ENCODE results near the gene C11orf97. TPM values are rescaled to one million over a fixed set of nuclear protein-coding genes. Genes with fewer than 3 reads are reported as not detected.

Gene C11orf97
- total and polyA plus RNA-seq, 2 experiments from 2014 or later, result not detected

GRCh38 chr11:94472916-94473799, 39.1 kb upstream of the C11orf97 start:
- ATAC-seq (peak; percentile 52), DNase-seq (ENCODE audit: low spot score) (peak; percentile 53)
- H3F3A ChIP-seq (replicated peaks; ENCODE audit: low read depth), result no peaks in the 10 kb centered on the region
- peak overlapping the region; percentile 56 for H3K27ac ChIP-seq (ENCODE audit: low read depth)
- H3K27me3 Mint-ChIP-seq (ENCODE audit: insufficient read depth, low read depth, poor library complexity), result no peaks in the 10 kb centered on the region
- peaks cover 21% of the 10 kb centered on the region for H3K4me1 Mint-ChIP-seq
- no peaks in the 10 kb centered on the region for H3K27me3 ChIP-seq (ENCODE audit: insufficient read depth)
- H4K20me1 ChIP-seq (replicated peaks; ENCODE audit: insufficient read depth), result no peaks in the 10 kb centered on the region
- H3K9me2 ChIP-seq (ENCODE audit: insufficient read depth), result no peaks in the 10 kb centered on the region
- no peaks in the 10 kb centered on the region for H3K9me3 Mint-ChIP-seq
- H2AFZ ChIP-seq, result no peak overlapping the region
- H3K27ac Mint-ChIP-seq, result peak overlapping the region; percentile 92
- peak overlapping the region; percentile 33 for H3K4me2 ChIP-seq
- H3K4me3 Mint-ChIP-seq, result peak overlapping the region; percentile 23; the same call in 1 of the 3 replicates
- H3K79me2 ChIP-seq (replicated peaks; ENCODE audit: insufficient read depth), result no peaks in the 10 kb centered on the region
- H3K4me1 ChIP-seq (ENCODE audit: insufficient read depth), result peaks cover 27% of the 10 kb centered on the region
- H3K36me3 ChIP-seq (ENCODE audit: insufficient read depth), result peaks cover 6% of the 10 kb centered on the region
- TF ChIP-seq JUNB (IDR thresholded peaks at IDR 0.05; ENCODE audit: unreplicated experiment) (no peak), STAT1 (IDR thresholded peaks at IDR 0.05; ENCODE audit: unreplicated experiment) (no peak), CREB1 (CRISPR knock-in tag; IDR thresholded peaks at IDR 0.05; ENCODE audit: low read depth) (no peak), ZNF114 (CRISPR knock-in tag; IDR thresholded peaks at IDR 0.05) (no peak)
- H3K4me3 ChIP-seq, result peak overlapping the region; percentile 1; the same call in 1 of the 2 replicates
- H3K36me3 Mint-ChIP-seq (ENCODE audit: low read depth), result no peaks in the 10 kb centered on the region; the same call in 1 of the 3 replicates

- no peaks in the 10 kb centered on the region for H3K9me3 Mint-ChIP-seq
- no peaks in the 10 kb centered on the region for H4K20me1 ChIP-seq (replicated peaks; ENCODE audit: insufficient read depth)
- peaks cover 23% of the 10 kb centered on the region for H3K4me1 ChIP-seq (ENCODE audit: insufficient read depth)
- H3K4me2 ChIP-seq, result no peak overlapping the region
- H3K4me3 Mint-ChIP-seq, result no peak overlapping the region
- DNase-seq (ENCODE audit: low spot score) (peak; percentile 22), ATAC-seq (peak; percentile 50)
- H3K27me3 ChIP-seq (ENCODE audit: insufficient read depth), result no peaks in the 10 kb centered on the region
- H3K9me2 ChIP-seq (ENCODE audit: insufficient read depth), result no peaks in the 10 kb centered on the region
- H3K27ac ChIP-seq (ENCODE audit: low read depth), result peak overlapping the region; percentile 59; the same call in 1 of the 2 replicates
- TF ChIP-seq ZNF462 (CRISPR knock-in tag; IDR thresholded peaks at IDR 0.05) (no peak), CREB1 (CRISPR knock-in tag; IDR thresholded peaks at IDR 0.05; ENCODE audit: low read depth) (no peak)
- 0 out of 2 replicates have a peak overlapping the region, but pooled peaks have one; percentile 7 for H3K27ac Mint-ChIP-seq
- H2AFZ ChIP-seq, result no peak overlapping the region
- H3K79me2 ChIP-seq (replicated peaks; ENCODE audit: insufficient read depth), result no peaks in the 10 kb centered on the region
- no peak overlapping the region for H3K4me3 ChIP-seq
- H3K27me3 Mint-ChIP-seq (ENCODE audit: insufficient read depth, low read depth, poor library complexity), result no peaks in the 10 kb centered on the region
- H3K36me3 Mint-ChIP-seq (ENCODE audit: low read depth), result peaks cover 5% of the 10 kb centered on the region; the same call in 2 of the 3 replicates
- H3K4me1 Mint-ChIP-seq, result peaks cover 21% of the 10 kb centered on the region
- H3K36me3 ChIP-seq (ENCODE audit: insufficient read depth), result peaks cover 6% of the 10 kb centered on the region
- no peaks in the 10 kb centered on the region for H3F3A ChIP-seq (replicated peaks; ENCODE audit: low read depth)
Observed at GRCh38 chr11:94477624-94478023, 34.6 kb upstream of the C11orf97 start.

All from GM23338 (cell line).